HG03432 (cell line): Measurements from ENCODE around the gene RBMS1.
A peak's percentile ranks its signal among the peaks of the same experiment; 100 is the strongest.

Source experiments
- ATAC-seq: cut with Tn5 transposase; IDR thresholded peaks from one replicate; pipeline ENCODE4 v1.9.1; 2021; ENCODE audit warnings: mild to moderate bottlenecking, moderate library complexity; ENCODE audit not compliant: unreplicated experiment

The RBMS1 gene

DNA sequence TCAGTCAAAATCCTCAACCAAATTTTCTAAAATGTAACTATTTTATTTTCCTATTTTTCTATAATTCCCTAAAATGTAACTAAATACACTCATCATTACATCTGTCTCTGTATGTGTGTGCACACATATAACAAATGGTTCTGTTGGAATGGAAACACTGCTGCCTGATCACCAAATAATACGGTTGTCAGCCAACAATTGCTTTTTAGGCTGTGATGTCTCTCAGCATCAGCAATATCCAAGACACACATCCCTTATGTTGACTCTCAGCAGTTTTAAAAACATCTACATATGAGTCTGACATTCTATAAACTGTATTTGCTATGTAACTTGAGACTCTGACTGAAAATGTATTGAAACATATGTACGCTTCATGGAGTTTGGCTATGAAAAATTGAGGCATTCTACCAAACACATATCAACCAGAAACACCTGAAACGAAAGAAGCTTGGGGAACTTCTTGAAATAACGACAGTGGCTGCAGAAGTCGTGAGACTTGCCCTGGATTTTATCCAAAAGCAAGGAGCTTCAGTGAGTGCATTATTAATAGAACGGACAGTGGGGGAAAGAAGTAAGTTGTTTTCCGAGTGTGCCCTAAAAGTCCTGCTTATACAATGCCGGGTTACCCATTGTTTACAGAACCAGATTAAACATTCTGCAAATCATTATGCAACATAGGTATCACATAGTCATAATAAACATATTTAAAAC lies 183.3 kb downstream of the RBMS1 start:
- ATAC-seq = no peak

DNA sequence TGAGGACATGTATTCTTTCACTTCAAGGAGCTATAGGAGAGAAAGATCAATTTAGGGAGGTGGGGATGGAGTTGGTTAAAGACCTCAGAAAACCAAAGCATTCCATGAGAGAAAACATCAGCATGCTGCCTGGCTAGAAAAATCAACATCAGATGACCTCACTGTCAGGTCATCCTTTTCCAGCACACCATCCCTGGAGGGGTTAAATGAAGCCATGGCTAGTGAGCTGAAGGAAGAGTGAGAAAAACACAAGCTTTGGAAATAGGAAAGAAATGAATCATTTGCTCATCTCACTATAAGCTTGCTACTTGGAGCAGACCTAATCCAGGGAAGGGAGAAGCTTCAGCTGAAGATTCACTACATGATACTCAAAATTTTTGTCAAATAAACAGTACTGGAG lies 184.0 kb downstream of the RBMS1 start:
- no peak for ATAC-seq

DNA sequence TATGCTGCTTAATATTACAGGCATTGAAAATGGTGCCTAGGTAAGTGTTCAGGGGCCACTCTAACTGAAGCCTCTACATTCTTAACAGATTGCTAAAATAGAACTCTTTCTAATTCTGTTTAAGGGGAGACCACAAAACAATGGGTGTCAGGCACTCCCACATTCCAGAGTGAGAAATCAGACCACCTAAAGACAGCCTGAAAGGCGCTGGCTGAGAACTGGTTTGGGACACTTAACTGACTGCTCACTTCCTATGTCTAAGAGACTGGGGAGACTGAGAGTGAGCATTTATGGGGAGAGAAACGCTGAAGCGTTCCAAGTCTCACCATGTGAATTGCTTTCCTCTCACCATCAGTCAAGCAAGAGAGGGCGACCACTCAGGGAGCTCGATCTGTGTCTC lies 184.7 kb downstream of the RBMS1 start:
- ATAC-seq = no peak

DNA sequence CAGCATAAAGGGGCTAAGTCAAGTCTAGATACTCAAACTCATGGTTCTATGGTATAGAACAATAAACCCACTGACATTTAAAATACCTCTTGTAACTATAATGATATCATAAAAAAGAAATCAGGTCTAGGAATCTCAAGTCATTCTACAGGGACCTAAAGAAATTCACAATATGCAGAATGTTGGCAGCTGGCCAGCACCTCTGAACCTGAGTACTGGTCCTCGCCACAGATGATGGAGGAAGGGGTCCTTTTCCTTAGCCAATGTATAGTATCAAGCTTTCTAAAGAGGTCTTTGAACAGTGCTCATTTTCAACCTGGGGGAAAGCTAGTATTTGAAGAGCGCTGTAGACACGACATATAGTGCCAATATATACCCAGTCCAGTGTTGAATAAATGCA lies 185.1 kb downstream of the RBMS1 start:
- ATAC-seq = no peak

DNA sequence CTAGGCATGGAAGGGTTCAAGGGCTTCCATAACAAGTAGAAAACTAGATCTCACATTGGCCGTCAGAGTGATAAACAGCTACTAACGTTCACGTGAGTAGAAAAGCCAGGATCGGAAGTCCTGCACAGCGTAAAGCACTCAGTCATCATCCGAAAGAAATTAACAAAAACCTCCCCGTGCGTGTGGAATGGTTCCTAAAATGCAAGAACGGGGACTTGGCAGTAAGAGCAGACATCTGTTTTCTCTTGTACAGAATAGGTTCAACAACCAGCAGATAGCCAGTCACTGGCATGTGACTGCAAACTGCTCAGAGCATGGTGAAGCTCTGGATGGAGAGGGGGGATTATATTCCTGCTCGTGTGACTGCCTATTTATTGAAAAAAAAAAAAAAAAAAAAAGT lies 186.6 kb downstream of the RBMS1 start:
- no peak for ATAC-seq

DNA sequence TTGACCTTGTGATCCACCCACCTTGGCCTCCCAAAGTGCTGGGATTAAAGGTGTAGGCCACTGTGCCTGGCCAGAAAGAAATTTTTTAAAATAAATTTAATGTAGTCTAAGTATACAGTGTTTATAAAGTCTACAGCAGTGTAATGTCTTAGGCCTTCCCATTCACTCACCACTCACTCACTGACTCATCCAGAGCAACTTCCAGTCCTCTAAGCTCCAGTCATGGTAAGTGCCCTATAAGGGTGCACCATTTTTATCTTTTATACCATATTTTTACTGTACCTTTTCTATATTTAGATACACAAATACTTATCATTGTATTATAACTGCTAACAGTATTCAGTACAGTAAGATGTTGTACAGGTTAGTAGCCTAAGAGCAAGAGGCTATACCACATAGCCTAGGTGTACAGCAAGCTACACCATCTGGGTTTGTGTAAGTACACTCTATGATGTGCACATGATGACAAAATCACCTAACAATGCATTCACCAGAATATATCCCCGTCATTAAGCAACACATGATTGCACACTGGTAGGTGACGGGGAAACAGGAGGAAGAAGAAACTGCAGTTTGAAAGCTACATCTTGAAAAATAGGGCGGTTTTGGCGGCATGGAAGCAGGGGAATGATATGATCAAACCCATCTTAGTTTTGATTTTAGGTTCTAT lies 188.4 kb downstream of the RBMS1 start:
- no peak for ATAC-seq

DNA sequence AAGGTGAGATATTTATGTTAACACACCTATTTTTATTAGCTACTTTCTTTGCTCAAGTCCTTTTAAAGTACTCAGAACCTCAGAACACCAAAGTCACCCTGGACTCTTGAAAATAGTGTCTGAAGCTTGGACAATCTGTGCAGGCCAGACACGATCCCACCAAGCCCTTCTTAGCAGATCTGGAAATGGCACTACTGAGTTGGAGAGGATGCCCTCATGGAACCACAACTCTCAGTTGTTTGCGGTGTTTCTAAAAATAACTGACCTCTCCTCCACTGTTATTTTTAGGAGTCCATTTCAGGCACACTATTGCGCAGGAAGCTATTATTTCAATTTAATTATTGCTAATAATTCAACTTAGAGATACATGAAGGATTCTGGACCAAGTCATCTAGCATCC lies 190.1 kb downstream of the RBMS1 start:
- no peak for ATAC-seq

DNA sequence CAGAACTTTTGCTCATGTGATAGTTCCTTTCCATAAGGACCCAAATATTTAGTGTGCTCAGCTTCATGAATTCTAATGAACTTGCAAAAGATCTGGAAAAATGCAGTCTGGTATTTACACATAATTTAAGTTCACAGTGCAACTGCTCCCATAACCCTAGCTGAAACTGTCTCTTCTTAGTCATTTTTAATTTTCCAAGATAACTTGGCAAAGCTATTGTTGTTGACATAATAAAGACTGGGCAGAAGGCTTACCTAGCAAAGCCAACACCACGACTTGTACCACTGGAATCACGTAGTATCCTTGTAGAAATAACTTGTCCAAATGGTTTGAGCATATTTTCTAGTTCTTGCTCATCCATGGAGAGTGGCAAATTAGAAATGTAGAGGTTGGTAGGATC lies 190.5 kb downstream of the RBMS1 start:
- ATAC-seq = no peak

DNA sequence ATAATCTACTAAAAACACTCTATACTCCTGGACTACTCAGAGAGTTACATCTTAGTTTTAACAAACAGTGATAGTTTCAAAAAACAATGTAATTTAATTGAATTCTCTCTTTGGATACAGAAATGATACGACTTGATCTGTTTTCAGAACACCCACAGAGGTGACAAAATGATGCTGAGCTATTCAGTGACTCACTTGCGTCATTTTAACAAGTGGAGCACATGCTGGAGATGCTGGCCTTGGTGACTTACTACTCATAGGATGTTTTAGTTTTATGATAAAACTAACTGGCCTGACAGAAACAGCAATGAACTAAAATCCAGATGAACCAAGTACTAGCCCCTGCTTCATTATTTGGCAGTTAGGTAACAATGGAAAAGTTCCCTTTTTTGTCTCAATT lies 192.2 kb downstream of the RBMS1 start:
- ATAC-seq = no peak

DNA sequence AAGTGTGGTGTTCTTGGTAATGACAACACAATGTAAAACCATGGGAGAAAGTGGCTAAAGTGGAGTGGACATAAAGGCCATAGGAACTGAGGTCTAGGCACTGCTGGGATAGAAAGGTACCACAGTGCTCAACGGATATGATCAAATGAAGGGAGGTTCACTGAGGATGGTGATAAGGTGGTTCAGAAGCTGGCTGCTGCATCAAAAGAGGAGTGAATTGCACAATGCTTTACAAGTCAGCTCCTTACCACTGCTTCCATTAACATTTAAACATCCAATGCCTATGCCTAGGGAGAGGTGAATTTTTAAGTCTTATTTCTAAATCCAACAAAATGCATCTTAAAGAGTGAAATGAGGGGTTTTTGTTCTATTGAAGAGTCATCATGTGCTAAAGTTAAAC lies 193.4 kb downstream of the RBMS1 start:
- no peak for ATAC-seq

DNA sequence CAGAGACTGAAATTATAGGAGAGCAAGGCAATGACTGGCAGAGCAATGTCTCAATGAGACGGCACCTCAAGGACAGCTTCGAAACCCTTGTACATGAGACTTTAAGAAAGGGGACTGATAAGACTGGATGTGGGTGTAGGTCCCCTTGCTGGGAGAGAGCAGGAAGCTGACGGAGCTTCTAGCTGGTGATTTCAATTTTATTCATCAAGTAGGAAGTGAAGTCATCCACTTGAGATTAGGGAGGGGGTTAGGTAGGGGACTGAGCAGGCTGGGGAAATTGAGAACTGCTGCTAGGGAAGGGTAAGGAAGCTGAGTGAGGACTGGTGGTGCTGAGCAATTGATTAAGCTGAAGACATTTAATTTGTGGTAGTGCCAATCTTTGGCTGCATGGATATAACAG lies 194.1 kb downstream of the RBMS1 start:
- no peak for ATAC-seq

DNA sequence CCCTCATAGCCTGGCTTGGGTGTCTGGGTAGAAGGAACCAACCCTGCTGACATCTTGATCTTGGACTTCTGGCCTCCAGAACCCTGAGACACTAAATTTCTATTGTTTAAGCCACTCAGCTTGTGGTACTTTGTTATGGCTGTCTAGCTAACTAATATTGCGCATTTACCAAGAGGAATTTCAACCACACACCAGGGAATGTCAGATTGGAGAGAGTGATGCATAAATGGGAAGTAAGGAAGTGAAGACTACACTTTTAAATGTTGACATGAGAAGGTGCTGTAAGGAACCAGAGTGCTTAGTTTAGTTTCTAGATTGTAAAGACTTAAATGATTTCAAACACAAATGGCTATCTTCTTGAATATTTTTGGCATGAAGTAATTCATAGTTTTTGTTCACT lies 194.6 kb downstream of the RBMS1 start:
- ATAC-seq = no peak

DNA sequence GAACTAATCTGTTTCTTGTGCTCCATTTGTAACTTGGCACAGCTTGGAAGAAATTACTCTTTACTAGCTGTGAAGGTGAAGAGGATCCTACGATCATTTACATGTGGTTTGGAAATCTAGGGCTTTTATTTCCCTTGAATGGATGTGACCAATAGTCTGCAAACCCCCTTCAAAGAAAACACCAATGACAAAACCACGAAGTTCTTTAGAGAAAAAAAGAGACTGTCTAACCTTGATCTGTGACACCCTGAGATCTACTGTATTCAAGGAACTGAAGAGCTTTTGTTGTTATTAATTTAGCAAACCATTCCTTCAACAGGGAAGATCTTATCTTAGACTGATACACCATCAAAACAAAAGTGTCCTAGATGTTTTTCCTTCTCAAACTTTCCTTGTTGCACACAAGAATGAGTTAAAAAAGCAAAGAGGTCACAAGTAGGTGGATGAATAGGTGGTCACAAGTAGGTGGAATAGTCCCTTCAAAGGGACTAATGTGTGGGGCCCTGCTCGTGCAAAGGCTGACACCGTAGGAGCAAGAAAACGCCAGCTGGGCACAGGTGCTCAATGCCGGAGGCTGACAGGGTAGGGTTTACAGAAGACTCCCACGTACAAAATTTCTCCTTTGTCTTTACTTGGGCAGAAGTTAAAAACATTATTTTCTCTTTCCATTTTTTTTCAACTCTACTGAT lies 197.9 kb downstream of the RBMS1 start:
- ATAC-seq = no peak

DNA sequence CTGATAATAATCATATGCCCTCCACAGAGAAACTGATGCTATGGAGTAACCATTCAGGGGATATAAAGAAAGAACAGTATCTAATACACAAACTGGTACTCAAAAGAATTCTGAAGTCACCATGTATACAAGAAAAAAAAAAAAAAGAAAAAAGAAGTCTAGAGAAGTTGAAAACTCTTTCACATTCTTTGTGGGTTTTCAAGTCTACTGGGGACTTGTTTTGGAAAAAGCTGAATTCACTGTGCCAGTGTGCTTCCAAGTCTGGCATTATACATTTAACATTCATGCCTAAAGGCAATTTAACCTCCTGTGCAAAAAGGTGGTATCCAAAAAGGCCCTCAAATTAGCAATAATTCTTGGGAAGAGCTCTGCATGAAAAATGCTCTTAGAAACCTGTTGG lies 198.7 kb downstream of the RBMS1 start:
- ATAC-seq = no peak

DNA sequence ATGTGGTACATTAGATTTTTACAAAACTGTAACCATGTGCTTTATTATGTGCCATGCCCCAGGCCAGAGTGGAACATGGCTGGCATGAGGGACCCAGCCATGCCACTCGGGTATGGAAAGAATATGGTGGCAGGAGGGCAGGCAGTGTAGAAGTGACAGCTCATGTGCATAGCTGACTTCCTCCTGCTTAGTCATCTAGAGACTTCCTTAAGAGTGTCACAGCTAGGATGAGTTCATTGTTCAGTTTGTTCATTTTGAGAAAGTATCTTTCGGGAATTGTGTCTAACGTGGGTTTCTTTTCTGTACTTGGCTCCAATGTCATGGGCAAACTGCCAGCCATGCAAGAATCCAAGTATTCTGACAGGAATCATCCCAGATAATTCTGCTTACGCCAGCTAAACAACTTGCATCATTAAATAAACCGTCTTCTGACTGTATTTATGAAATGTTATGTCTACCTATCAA lies 199.2 kb downstream of the RBMS1 start:
- ATAC-seq = peak; percentile 86

DNA sequence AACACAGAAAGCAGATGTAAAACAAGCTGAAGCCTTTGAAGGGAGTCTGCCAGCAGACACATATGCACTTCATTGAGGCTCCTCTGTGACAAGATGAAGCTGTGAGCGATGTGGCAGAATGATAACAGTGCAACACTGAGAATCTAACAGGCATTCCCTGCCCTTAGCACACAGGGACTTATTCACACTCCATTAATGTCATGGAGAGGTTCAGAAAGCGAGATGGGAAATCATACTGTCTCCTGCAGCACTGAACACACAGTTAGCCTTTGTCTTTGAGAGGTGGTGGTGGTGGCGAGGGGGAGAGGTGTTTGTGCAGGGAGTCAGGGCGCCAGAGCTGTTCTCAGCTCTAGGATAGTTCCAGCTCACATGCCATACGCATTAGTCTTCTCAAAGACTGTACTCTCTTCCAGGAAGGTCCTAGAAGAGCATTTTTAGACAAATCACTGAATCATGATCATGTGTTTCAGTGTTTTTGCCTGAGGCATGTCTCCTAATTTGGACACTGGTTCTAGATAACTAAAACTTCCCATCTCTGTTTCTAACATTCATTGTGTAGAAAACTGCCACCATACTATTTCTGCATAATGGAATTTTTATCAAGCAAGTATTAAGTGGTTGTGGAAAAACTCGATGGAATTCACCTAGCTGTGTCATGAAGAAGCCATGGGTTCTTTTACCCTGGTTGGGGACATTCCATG lies 200.1 kb downstream of the RBMS1 start:
- ATAC-seq = no peak

DNA sequence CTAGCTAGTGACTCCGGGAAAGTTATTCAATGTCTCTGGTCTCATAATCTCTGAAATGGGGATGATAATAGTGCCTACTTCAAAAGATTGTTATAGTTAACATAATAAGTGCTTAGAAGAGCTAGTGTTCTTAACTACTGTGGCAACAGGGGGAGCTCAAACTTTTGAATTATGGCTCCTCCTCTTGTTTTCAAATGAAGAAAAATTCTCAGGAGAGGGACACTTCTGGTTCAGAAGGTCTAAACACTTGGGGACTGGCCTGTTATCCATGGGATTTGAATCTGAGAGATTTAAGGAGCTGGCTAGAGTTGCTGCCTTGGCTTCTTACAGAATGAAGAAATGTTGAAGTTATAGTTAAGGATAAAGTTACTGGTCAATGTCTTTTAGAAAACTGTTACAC lies 201.4 kb downstream of the RBMS1 start:
- ATAC-seq = no peak

DNA sequence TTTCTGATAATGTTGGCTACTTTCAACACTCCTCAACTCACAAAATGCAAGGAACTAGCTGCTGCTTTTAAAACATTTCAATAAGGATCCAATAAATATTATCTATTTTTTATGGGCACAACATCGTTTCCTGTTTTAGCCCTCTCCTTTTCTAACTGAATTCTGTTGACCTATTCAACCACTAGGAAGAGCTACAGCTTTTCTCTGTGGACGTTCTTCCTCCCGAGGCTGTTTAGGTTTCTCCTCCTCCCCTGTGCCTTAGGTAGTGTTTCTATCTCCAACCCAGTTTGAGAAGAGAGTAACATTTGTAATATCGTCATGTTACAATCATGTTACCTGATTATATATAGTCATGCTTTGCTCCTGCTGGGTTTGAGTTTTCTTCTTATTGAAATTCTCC lies 202.2 kb downstream of the RBMS1 start:
- no peak for ATAC-seq

DNA sequence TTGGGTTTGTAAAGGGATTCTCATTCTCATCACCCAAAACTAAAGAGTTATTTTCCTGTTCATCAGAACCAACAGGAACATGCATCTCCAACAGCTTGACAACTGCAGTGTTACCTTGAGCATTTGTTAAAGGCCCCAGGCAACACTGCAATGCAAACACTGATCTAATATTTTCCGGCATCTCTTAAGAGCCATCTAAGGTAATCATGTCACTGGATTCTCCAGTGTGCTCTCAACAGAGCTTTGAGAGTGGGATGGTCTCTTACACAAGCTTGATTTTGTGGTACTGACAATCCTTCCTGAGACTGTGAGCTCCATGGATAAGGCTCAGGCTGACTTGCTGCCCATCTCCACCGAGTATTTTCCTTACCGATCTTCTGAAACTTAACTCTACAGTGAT lies 203.0 kb downstream of the RBMS1 start:
- no peak for ATAC-seq

DNA sequence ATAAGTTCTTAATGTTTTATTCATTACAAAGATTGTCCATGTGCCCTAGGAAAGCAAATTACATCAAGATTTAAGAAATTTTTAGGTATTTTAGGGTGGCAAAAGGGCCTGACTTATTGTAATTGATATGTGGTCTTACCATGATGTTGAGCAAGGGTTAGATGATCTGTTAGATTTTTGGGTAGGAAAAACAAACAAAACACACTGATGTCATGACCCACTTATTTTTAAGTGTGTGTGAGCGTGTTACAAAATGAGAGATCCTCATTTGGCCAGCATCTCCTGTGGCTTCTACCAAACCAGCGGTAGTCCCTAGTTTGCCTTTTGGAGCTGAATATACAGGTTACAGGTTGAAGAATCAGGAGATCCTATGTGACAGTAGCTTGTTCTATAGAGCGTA lies 203.8 kb downstream of the RBMS1 start:
- ATAC-seq = no peak

DNA sequence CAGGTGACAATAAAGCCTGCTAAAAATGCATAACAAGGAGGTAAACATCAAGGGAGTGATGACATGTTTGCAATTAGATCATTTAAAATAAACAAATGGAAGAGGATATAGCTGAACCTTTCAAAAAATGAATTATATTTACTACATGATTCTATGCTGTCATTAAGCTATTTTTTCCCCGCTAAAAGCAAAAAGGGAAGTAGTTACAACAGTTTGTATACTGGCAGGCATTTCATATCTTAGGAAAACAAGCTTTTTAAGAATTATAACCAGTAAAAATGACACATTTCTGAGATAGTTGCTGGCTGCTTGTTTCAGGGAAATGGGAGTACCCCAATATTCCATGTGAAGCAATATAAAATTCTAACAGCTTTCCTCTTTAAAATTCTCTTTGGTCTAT lies 204.5 kb downstream of the RBMS1 start:
- no peak for ATAC-seq

DNA sequence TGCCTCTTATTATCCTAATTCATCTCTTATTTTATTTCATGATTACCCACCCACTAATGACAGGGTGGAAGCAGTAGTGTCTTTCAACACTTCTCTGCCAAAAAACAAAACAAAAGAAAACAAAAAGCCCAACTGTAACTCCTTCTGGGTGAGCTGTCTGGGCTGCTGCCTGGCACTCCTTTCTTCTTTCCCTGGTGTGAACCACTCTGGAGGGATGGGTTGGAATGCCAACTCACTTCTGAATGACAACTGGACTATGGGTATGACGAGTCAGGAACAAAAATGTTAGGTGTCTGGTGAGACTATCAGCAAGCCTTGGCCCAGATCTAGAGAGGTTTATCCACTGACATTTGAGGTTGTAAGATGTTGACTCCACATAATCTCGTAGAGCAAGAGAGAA lies 205.3 kb downstream of the RBMS1 start:
- no peak for ATAC-seq
